ENCODE results near the gene ABCA6.
"Not testable (repeated sequence)": the region's sequence is repeated elsewhere in the genome, so short reads cannot be mapped to it uniquely, and the experiment has no call there.

DNA sequence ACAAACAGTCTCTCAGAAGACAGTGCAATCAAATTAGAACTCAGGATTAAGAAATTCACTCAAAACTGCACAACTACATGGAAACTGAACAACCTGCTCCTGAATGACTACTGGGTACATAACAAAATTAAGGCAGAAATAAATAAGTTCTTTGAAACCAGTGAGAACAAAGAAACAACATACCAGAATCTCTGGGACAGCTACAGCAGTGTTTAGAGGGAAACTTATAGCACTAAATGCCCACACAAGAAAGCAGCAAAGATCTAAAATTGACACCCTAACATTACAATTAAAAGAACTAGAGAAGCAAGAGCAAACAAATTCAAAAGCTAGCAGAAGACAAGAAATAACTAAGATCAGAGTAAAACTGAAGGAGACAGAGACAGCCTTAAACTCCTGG, 68.3 kb downstream of the ABCA6 start:
- TF ChIP-seq ZNF274 (IDR thresholded peaks at IDR 0.05; ENCODE audit: low read depth, low read length); SUZ12 (IDR thresholded peaks at IDR 0.05; ENCODE audit: extremely low read depth, insufficient read depth, insufficient read length); YY1 (IDR thresholded peaks at IDR 0.05; ENCODE audit: insufficient read depth, insufficient read length): not testable (repeated sequence)
